ENCODE data around the gene FAM184B. TPM values are rescaled to one million over a fixed set of nuclear protein-coding genes. Genes with fewer than 3 reads are reported as not detected.

The FAM184B gene
- total RNA-seq, 1 experiment from 2014 or later = not detected

GRCh38 chr4:17665852-17666251 is 115.6 kb downstream of the FAM184B start:
- intact Hi-C loops (cut with micrococcal nuclease; ENCODE audit: unreplicated experiment) = no loop called here
- Mint-ChIP-seq H3K27ac (ENCODE audit: unreplicated experiment) (no peak overlapping the region), H3K4me1 (ENCODE audit: low read depth, unreplicated experiment) (no peaks in the 10 kb centered on the region), H3K36me3 (ENCODE audit: insufficient read depth, unreplicated experiment) (no peaks in the 10 kb centered on the region), H3K4me3 (ENCODE audit: unreplicated experiment) (no peak overlapping the region), H3K27me3 (ENCODE audit: insufficient read depth, unreplicated experiment) (peaks cover 6% of the 10 kb centered on the region), H3K9me3 (ENCODE audit: unreplicated experiment) (no peaks in the 10 kb centered on the region)
- DNase-seq = no peak
- Histone ChIP-seq H3K27me3 (replicated peaks; ENCODE audit: control insufficient read depth, insufficient read depth, low read length) (no peaks in the 10 kb centered on the region), H3K4me1 (no peaks in the 10 kb centered on the region), H3K4me3 (ENCODE audit: low read depth, low read length) (no peak overlapping the region), H3K36me3 (ENCODE audit: control insufficient read depth, insufficient read depth, low read length) (no peaks in the 10 kb centered on the region), H3K9me3 (no peaks in the 10 kb centered on the region)
- BruUV-seq (replicated peaks) = no TSS peak
- CTCF ChIA-PET = interaction anchor here (0.6 kb wide), 1 partner anchor 338 kb away, joined by 3 read pairs; no protein-coding TSS in a partner anchor
- TF ChIP-seq CTCF (IDR thresholded peaks at IDR 0.05; ENCODE audit: insufficient read depth in 1 of 2, low read depth in 1 of 2, low read length in 1 of 2, severe bottlenecking in 1 of 2, unreplicated experiment in 1 of 2) = no peak
- POLR2A ChIA-PET = no interaction called here

GRCh38 chr4:17665346-17665745 is 116.1 kb downstream of the FAM184B start:
- CTCF ChIA-PET = interaction anchor here (0.6 kb wide), 1 partner anchor 337 kb away, joined by 3 read pairs; no protein-coding TSS in a partner anchor
- Mint-ChIP-seq H3K27me3 (ENCODE audit: insufficient read depth, unreplicated experiment) (peaks cover 6% of the 10 kb centered on the region), H3K27ac (ENCODE audit: unreplicated experiment) (no peak overlapping the region), H3K36me3 (ENCODE audit: insufficient read depth, unreplicated experiment) (no peaks in the 10 kb centered on the region), H3K9me3 (ENCODE audit: unreplicated experiment) (no peaks in the 10 kb centered on the region), H3K4me1 (ENCODE audit: low read depth, unreplicated experiment) (no peaks in the 10 kb centered on the region), H3K4me3 (ENCODE audit: unreplicated experiment) (no peak overlapping the region)
- DNase-seq = no peak
- POLR2A ChIA-PET = no interaction called here
- no peak overlapping the region for H3K4me3 ChIP-seq (ENCODE audit: low read depth, low read length)
- H3K36me3 ChIP-seq (ENCODE audit: control insufficient read depth, insufficient read depth, low read length) = no peaks in the 10 kb centered on the region
- H3K4me1 ChIP-seq = no peaks in the 10 kb centered on the region
- H3K27me3 ChIP-seq (replicated peaks; ENCODE audit: control insufficient read depth, insufficient read depth, low read length) = no peaks in the 10 kb centered on the region
- intact Hi-C loops (cut with micrococcal nuclease; ENCODE audit: unreplicated experiment) = no loop called here
- H3K9me3 ChIP-seq = no peaks in the 10 kb centered on the region
- BruUV-seq (replicated peaks) = no TSS peak
- TF ChIP-seq CTCF (IDR thresholded peaks at IDR 0.05; ENCODE audit: insufficient read depth in 1 of 2, low read depth in 1 of 2, low read length in 1 of 2, severe bottlenecking in 1 of 2, unreplicated experiment in 1 of 2) = no peak

GRCh38 chr4:17664755-17665154 is 116.7 kb downstream of the FAM184B start:
- no peaks in the 10 kb centered on the region for H3K36me3 Mint-ChIP-seq (ENCODE audit: insufficient read depth, unreplicated experiment)
- H3K27ac Mint-ChIP-seq (ENCODE audit: unreplicated experiment) = no peak overlapping the region
- no peaks in the 10 kb centered on the region for H3K27me3 ChIP-seq (replicated peaks; ENCODE audit: control insufficient read depth, insufficient read depth, low read length)
- no peak for DNase-seq
- H3K27me3 Mint-ChIP-seq (ENCODE audit: insufficient read depth, unreplicated experiment) = peaks cover 6% of the 10 kb centered on the region
- BruUV-seq (replicated peaks) = no TSS peak
- no peak overlapping the region for H3K4me3 ChIP-seq (ENCODE audit: low read depth, low read length)
- H3K9me3 Mint-ChIP-seq (ENCODE audit: unreplicated experiment) = no peaks in the 10 kb centered on the region
- H3K4me1 Mint-ChIP-seq (ENCODE audit: low read depth, unreplicated experiment) = no peaks in the 10 kb centered on the region
- CTCF ChIA-PET = no interaction called here
- no peak overlapping the region for H3K4me3 Mint-ChIP-seq (ENCODE audit: unreplicated experiment)
- TF ChIP-seq CTCF (IDR thresholded peaks at IDR 0.05; ENCODE audit: insufficient read depth in 1 of 2, low read depth in 1 of 2, low read length in 1 of 2, severe bottlenecking in 1 of 2, unreplicated experiment in 1 of 2) = no peak
- intact Hi-C loops (cut with micrococcal nuclease; ENCODE audit: unreplicated experiment) = no loop called here
- no peaks in the 10 kb centered on the region for H3K9me3 ChIP-seq
- POLR2A ChIA-PET = no interaction called here
- no peaks in the 10 kb centered on the region for H3K4me1 ChIP-seq
- no peaks in the 10 kb centered on the region for H3K36me3 ChIP-seq (ENCODE audit: control insufficient read depth, insufficient read depth, low read length)
